GM12878 (cell line): Measurements from ENCODE around the gene MEG3.

Source experiments
- EP300 ChIP-seq, 2 experiments: fragments of 150-350 bp in 1 of 2; IDR thresholded peaks; 2 replicates each; pipeline ENCODE4 v1.6.1; 2011 to 2012; ENCODE audit warnings: low read depth in 2 of 2, low read length in 2 of 2, borderline replicate concordance in 1 of 2, improper control_type of control experiment in 1 of 2, inconsistent platforms in 1 of 2; ENCODE audit not compliant: control insufficient read depth in 1 of 2
- RAD21 ChIP-seq: IDR thresholded peaks from 2 replicates; pipeline ENCODE4 v1.6.1; 2011; ENCODE audit warnings: mild to moderate bottlenecking, low read depth, low read length, moderate library complexity; ENCODE audit not compliant: insufficient read depth
- TARDBP ChIP-seq: IDR thresholded peaks from 2 replicates; pipeline ENCODE4 v1.6.1; 2016; ENCODE audit warnings: borderline replicate concordance
- TF ChIP-seq, protein P1 (sequence below), 3 experiments: IDR thresholded peaks in 2 of 3; conservative IDR thresholded peaks in 1 of 3; 2 replicates each; pipeline ENCODE4 v1.5.1; 2011; ENCODE audit warnings: low read depth in 3 of 3, low read length in 3 of 3, mild to moderate bottlenecking in 3 of 3, control low read depth in 2 of 3, moderate library complexity in 2 of 3, inconsistent platforms in 1 of 3, mixed read lengths in 1 of 3; ENCODE audit not compliant: control insufficient read depth in 2 of 3, insufficient read depth in 1 of 3; ENCODE audit errors: extremely low read depth in 1 of 3
- TF ChIP-seq, protein P2 (sequence below): IDR thresholded peaks from 2 replicates; pipeline ENCODE4 v1.6.1; 2012; ENCODE audit warnings: improper control_type of control experiment, low read depth, low read length; ENCODE audit not compliant: insufficient replicate concordance
- TF ChIP-seq, protein P3 (sequence below): fragments of 450-650 bp; IDR thresholded peaks from 2 replicates; pipeline ENCODE4 v1.6.1; 2017; ENCODE audit warnings: mild to moderate bottlenecking
- TF ChIP-seq, protein P4 (sequence below): IDR thresholded peaks from 2 replicates; pipeline ENCODE4 v1.6.1; 2011; ENCODE audit warnings: low read depth, mild to moderate bottlenecking, low read length, moderate library complexity, borderline replicate concordance; ENCODE audit errors: extremely low read depth

DNA sequence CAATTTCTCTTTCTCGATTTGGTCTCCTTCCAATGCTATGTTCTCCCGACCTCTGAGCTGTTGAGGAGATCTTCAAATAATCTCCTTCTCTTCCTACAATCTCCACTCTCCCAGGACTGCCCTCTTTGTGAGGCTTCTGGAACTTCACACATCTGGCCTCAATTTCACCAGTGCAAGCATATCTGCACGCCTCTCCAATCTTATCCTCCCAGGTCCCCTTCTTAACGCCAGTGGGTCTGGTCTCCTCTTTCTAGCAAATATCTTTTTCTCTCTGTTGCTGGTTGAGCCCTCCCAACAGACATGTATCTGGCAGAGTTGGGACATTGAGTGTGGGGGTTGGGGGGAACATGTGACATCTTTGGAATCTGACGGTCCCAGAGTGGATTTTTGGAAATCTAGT lies 59.7 kb downstream of the MEG3 start:
- no peak for TF ChIP-seq TARDBP
- TF ChIP-seq, protein P1, sequence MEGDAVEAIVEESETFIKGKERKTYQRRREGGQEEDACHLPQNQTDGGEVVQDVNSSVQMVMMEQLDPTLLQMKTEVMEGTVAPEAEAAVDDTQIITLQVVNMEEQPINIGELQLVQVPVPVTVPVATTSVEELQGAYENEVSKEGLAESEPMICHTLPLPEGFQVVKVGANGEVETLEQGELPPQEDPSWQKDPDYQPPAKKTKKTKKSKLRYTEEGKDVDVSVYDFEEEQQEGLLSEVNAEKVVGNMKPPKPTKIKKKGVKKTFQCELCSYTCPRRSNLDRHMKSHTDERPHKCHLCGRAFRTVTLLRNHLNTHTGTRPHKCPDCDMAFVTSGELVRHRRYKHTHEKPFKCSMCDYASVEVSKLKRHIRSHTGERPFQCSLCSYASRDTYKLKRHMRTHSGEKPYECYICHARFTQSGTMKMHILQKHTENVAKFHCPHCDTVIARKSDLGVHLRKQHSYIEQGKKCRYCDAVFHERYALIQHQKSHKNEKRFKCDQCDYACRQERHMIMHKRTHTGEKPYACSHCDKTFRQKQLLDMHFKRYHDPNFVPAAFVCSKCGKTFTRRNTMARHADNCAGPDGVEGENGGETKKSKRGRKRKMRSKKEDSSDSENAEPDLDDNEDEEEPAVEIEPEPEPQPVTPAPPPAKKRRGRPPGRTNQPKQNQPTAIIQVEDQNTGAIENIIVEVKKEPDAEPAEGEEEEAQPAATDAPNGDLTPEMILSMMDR (IDR thresholded peaks at IDR 0.05 in 2 of 3, conservative IDR thresholded peaks at IDR 0.05 in 1 of 3; ENCODE audit: control insufficient read depth in 2 of 3, extremely low read depth in 1 of 3, insufficient read depth in 1 of 3, low read depth in 3 of 3, low read length in 3 of 3): no peak
- TF ChIP-seq EP300 (IDR thresholded peaks at IDR 0.05; ENCODE audit: borderline replicate concordance in 1 of 2, control insufficient read depth in 1 of 2, low read depth in 2 of 2, low read length in 2 of 2): no peak
- TF ChIP-seq, protein P2, sequence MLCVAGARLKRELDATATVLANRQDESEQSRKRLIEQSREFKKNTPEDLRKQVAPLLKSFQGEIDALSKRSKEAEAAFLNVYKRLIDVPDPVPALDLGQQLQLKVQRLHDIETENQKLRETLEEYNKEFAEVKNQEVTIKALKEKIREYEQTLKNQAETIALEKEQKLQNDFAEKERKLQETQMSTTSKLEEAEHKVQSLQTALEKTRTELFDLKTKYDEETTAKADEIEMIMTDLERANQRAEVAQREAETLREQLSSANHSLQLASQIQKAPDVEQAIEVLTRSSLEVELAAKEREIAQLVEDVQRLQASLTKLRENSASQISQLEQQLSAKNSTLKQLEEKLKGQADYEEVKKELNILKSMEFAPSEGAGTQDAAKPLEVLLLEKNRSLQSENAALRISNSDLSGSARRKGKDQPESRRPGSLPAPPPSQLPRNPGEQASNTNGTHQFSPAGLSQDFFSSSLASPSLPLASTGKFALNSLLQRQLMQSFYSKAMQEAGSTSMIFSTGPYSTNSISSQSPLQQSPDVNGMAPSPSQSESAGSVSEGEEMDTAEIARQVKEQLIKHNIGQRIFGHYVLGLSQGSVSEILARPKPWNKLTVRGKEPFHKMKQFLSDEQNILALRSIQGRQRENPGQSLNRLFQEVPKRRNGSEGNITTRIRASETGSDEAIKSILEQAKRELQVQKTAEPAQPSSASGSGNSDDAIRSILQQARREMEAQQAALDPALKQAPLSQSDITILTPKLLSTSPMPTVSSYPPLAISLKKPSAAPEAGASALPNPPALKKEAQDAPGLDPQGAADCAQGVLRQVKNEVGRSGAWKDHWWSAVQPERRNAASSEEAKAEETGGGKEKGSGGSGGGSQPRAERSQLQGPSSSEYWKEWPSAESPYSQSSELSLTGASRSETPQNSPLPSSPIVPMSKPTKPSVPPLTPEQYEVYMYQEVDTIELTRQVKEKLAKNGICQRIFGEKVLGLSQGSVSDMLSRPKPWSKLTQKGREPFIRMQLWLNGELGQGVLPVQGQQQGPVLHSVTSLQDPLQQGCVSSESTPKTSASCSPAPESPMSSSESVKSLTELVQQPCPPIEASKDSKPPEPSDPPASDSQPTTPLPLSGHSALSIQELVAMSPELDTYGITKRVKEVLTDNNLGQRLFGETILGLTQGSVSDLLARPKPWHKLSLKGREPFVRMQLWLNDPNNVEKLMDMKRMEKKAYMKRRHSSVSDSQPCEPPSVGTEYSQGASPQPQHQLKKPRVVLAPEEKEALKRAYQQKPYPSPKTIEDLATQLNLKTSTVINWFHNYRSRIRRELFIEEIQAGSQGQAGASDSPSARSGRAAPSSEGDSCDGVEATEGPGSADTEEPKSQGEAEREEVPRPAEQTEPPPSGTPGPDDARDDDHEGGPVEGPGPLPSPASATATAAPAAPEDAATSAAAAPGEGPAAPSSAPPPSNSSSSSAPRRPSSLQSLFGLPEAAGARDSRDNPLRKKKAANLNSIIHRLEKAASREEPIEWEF: no peak
- TF ChIP-seq, protein P3, sequence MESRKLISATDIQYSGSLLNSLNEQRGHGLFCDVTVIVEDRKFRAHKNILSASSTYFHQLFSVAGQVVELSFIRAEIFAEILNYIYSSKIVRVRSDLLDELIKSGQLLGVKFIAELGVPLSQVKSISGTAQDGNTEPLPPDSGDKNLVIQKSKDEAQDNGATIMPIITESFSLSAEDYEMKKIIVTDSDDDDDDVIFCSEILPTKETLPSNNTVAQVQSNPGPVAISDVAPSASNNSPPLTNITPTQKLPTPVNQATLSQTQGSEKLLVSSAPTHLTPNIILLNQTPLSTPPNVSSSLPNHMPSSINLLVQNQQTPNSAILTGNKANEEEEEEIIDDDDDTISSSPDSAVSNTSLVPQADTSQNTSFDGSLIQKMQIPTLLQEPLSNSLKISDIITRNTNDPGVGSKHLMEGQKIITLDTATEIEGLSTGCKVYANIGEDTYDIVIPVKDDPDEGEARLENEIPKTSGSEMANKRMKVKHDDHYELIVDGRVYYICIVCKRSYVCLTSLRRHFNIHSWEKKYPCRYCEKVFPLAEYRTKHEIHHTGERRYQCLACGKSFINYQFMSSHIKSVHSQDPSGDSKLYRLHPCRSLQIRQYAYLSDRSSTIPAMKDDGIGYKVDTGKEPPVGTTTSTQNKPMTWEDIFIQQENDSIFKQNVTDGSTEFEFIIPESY: no peak
- no peak for TF ChIP-seq RAD21
- TF ChIP-seq, protein P4, sequence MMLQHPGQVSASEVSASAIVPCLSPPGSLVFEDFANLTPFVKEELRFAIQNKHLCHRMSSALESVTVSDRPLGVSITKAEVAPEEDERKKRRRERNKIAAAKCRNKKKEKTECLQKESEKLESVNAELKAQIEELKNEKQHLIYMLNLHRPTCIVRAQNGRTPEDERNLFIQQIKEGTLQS: no peak
